Right ventricle myocardium inferior (tissue), 1 donor: ENCODE results near the gene ZBTB32. TPM values are rescaled to one million over a fixed set of nuclear protein-coding genes. Genes with fewer than 3 reads are reported as not detected.

ENCODE experiments used
- ATAC-seq: fragments of 200-7000 bp; cut with Tn5 transposase; one replicate; pipeline ENCODE4 v1.9.1; 2020; ENCODE audit warnings: mild to moderate bottlenecking, moderate library complexity
- DNase-seq: peaks from one replicate; pipeline ENCODE4 v3.0.0; 2021; ENCODE audit errors: missing footprints
- intact Hi-C: fragments of 100-400 bp; cut with DNase I; formaldehyde crosslinking; loops from one replicate; pipeline ENCODE4 v1.11.0; 2022
- total RNA-seq: library from RNA; stranded (reverse); fragmentation: NEBNext Ultra II Directional; extraction: Animal tissue kit (Norgen Biotek cat#: 25700); gene quantifications from one replicate; pipeline ENCODE4 v1.2.1, GENCODE V29; 2021
- donor health status: DM: no; HTN: yes; CAD: no; lungs with severe emphysema.

Gene ZBTB32
- total RNA-seq, 1 donor from 2014 or later, result not detected

- intact Hi-C loops, result loop anchor here (10.0 kb wide), 1 partner anchor 371 kb away; the partner anchor contains the start of genes OVOL3, POLR2I and TBCB
- DNase-seq, result no peak
- ATAC-seq, result no peak
Measured at GRCh38 chr19:35743640-35744429, 39.5 kb downstream of the ZBTB32 start.

- intact Hi-C loops, result loop anchor here (1.0 to 10.0 kb wide), 4 partner anchors 27 to 370 kb away; partner anchors contain the start of genes COX6B1, OVOL3, POLR2I and TBCB
- ATAC-seq (peak; percentile 73), DNase-seq (peak; percentile 96)
Measured at GRCh38 chr19:35744430-35745327, 40.3 kb downstream of the ZBTB32 start.

- intact Hi-C loops, result loop anchor here (1.0 to 10.0 kb wide), 4 partner anchors 28 to 369 kb away; partner anchors contain the start of genes COX6B1, OVOL3, POLR2I and TBCB
- DNase-seq (peak; percentile 98), ATAC-seq (peak; percentile 83)
Measured at GRCh38 chr19:35745328-35746086, 41.1 kb downstream of the ZBTB32 start, which contains the start of the genes PSENEN and U2AF1L4. PSENEN (plus strand) TSS chr19:35745651; CDS start chr19:35745931, 280 bp downstream. U2AF1L4 (minus strand) TSS chr19:35745418; CDS start chr19:35745391, 27 bp downstream.

- ATAC-seq (no peak), DNase-seq (no peak)
- intact Hi-C loops, result loop anchor here (5.0 to 10.0 kb wide), 2 partner anchors 99 to 369 kb away; partner anchors contain the start of genes COX6B1, OVOL3, POLR2I and TBCB
Measured at GRCh38 chr19:35746087-35746462, 41.7 kb downstream of the ZBTB32 start.

- peak; percentile 64 for DNase-seq
- intact Hi-C loops, result loop anchor here (5.0 to 10.0 kb wide), 2 partner anchors 99 to 368 kb away; partner anchors contain the start of genes COX6B1, OVOL3, POLR2I and TBCB
- no peak for ATAC-seq
Measured at GRCh38 chr19:35746531-35746930, 42.2 kb downstream of the ZBTB32 start.

GRCh38 chr19:35748106-35749020 lies 44.0 kb downstream of the ZBTB32 start, which contains the start of gene LIN37:
LIN37 (plus strand) TSS chr19:35748576; CDS start chr19:35748725, 149 bp downstream.
- ATAC-seq (peak; percentile 88), DNase-seq (peak; percentile 100)
- intact Hi-C loops, result loop anchor here (5.0 to 10.0 kb wide), 2 partner anchors 101 to 366 kb away; partner anchors contain the start of genes COX6B1, OVOL3, POLR2I and TBCB

GRCh38 chr19:35750167-35750566 lies 45.8 kb downstream of the ZBTB32 start:
- DNase-seq (peak; percentile 47), ATAC-seq (no peak)
- intact Hi-C loops, result no loop called here

- ATAC-seq (no peak), DNase-seq (peak; percentile 69)
- intact Hi-C loops, result no loop called here
Measured at GRCh38 chr19:35751839-35752745, 47.7 kb downstream of the ZBTB32 start.

- no peak for ATAC-seq
- intact Hi-C loops, result no loop called here
- DNase-seq, result peak; percentile 63
Measured at GRCh38 chr19:35752746-35753350, 48.5 kb downstream of the ZBTB32 start.

GRCh38 chr19:35753634-35754369 lies 49.4 kb downstream of the ZBTB32 start:
- intact Hi-C loops, result no loop called here
- ATAC-seq (no peak), DNase-seq (peak; percentile 63)

GRCh38 chr19:35754370-35755130 lies 50.2 kb downstream of the ZBTB32 start:
- intact Hi-C loops, result no loop called here
- peak; percentile 20 for DNase-seq
- no peak for ATAC-seq

GRCh38 chr19:35755131-35755549 lies 50.8 kb downstream of the ZBTB32 start:
- ATAC-seq (peak; percentile 56), DNase-seq (no peak)
- intact Hi-C loops, result no loop called here

- DNase-seq (peak; percentile 94), ATAC-seq (peak; percentile 61)
- intact Hi-C loops, result no loop called here
Measured at GRCh38 chr19:35755550-35756376, 51.4 kb downstream of the ZBTB32 start.
